GM12801 (cell line): ENCODE data around the gene ELMO1.

ENCODE experiments used
- CTCF ChIP-seq: IDR thresholded peaks from one replicate; pipeline ENCODE4 v1.5.1; 2011; ENCODE audit warnings: control low read depth; ENCODE audit not compliant: insufficient read length; ENCODE audit errors: extremely low read depth

Gene ELMO1

GRCh38 chr7:37405128-37405527 is 43.5 kb downstream of the ELMO1 start:
- no peak for TF ChIP-seq CTCF

DNA sequence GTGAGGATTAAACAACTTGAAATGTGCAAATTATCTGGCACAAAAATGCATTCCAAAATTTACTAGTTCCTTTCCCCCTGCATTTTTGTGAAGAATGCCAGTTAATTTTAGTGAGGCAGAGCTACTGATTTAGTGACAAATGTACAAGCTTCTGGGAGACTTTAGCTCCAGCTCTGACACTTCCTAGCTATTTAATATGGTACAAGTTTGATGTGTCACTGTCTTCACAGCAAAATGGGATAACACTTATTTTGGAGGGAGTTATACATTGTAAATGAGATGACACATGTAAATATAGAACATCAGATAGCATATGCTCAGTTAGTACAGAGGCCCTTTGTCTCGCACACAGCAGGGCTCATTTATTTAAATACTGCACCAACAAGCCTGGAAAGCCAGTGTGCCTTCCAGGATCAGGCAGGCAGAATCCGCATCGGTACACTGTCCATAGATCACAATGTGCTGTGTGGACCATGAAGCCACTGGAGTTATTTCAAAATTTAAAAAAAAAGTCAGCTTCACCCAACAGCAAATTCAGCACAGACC is 48.7 kb downstream of the ELMO1 start:
- TF ChIP-seq CTCF = no peak

DNA sequence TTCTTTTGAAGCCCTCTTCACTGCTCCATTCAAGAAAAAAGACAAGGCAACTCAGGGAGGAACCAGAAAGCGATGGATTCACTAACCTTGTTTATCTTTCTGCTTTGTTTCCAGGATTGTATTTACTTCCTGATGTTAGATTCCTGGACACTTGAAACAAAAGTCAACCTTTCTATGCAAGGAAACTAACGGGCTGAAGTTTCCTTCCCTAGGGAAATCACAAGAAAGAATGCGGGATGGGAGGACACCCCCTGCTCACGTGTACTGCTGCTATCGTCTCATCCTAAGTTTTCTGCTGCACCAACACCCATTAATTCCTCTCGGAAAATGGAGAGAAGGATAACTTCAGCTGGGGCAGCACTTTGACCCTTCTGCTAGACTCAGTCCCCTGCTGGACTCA is 50.3 kb downstream of the ELMO1 start:
- TF ChIP-seq CTCF = no peak

- TF ChIP-seq CTCF = no peak
Observed at GRCh38 chr7:37395618-37396259, 52.9 kb downstream of the ELMO1 start.

- no peak for TF ChIP-seq CTCF
Observed at GRCh38 chr7:37394158-37394557, 54.5 kb downstream of the ELMO1 start.

DNA sequence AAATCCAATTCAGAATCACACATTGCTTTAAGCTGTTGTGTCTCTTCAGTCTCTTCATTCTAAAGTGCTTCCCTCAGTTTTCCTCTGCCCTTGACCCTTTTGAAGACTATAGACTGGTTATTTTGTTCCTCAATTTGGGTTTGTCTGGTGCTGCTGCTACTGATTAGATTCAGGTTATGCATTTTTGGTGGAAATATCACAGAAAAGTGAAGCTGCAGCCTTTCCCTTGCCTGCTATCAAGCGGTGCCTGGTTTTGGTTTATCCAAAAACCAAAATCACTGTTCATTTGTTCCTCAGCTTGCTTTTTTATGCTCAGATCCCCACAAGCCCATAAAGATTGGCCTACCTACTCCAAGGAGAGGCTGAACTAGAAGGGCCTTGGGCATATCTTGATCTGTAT is 55.2 kb downstream of the ELMO1 start:
- no peak for TF ChIP-seq CTCF

DNA sequence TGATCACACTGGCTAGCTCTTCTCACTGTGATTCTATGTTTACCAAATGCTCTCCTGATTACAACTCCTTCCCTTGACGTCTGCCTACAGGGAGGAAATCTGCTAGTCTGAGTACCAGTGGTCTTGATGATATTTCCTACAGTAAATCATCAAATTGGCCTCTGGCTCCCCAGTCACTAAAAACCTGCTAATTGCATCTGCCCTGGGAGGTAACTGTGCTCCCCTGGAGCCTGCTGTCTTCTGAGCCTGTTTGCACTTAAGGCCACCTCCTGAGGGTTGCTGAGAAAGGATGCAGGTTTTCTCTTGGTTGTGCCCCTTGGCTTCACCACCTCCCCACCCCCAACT is 56.0 kb downstream of the ELMO1 start:
- no peak for TF ChIP-seq CTCF
